Effector CD8-positive, alpha-beta T cell (primary cell): ENCODE data around the gene FAM163B.

ENCODE experiments used
- DNase-seq: peaks from one replicate; lab custom pipeline; 2025; lab: John Stamatoyannopoulos, UW

FAM163B gene

DNA sequence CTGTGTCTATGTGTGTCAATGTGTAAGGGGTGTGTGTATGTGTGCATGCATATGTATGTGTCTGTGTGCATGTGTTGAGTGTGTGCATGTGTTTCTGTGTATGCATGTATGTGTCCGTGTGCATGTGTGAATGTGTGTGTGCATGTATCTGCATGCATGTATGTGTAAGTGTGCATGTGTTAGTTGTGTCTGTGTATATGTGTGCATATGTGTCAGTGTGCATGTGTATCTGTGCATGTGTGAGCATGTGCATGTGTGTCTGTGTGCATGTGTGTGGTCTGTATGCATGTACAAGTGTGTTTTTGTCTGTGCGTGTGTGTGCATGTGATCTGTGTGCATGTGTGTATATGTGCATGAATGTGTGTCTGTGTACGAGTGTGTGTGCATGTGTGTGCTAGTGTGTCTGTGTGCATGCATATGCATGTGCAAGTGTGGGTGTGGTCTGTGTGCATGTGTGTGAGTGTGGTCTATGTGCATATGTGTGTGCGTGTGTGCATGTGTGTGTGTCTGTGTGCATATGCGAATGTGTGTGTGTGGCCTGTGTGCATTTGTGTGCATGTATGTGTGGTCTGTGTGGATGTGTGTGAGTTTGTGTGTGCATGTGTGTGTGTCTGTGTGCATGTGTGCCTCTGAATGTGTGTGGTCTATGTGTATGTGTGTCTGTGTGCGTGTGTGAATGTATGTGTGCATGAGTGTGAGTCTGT is 9.6 kb downstream of the FAM163B start:
- DNase-seq = no peak

- DNase-seq = no peak
These were observed 10.2 kb downstream of the FAM163B start for GRCh38 chr9:133598978-133599377.

- no peak for DNase-seq
These were observed 11.8 kb downstream of the FAM163B start for GRCh38 chr9:133597316-133597957.

DNA sequence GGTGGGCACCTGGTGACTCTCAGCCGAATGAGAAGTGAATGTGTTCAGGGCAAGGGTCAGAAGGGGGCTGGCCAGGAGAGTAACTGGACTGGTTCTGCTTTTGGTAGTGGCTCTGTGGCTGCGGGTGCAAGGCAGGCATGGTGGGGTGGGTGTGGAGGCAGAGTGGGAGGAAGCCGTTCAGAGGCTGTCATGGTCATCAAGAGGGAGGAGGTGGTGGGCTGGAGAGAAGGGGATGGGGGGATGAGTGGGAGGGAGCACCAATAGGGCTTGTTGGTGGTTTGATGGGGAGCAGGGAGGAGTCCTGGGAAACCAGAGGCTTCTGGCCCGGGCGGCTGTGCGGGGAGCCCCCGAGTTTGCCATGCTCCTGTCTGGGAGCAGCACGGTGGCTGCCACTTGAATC is 13.3 kb downstream of the FAM163B start:
- DNase-seq = no peak

DNA sequence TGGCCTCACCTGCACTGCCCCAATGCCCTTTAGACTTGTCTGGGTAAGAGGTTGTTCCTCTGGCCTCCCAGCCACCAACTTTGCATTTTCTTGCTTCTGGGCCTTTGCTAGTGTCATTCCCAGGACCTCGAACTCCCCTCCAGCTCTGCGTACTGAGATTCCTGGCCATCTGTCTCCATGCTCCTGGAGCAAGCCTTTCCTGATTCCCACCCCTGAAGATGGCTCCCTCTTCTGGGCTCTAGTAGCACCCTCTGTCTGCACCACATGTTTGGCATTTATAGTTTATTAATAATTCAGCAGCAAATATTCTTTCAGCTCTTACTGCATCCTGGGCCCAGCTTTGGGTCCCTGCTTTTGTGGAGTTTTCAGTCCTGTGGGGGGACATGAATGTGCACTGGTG is 14.9 kb downstream of the FAM163B start:
- DNase-seq = no peak

DNA sequence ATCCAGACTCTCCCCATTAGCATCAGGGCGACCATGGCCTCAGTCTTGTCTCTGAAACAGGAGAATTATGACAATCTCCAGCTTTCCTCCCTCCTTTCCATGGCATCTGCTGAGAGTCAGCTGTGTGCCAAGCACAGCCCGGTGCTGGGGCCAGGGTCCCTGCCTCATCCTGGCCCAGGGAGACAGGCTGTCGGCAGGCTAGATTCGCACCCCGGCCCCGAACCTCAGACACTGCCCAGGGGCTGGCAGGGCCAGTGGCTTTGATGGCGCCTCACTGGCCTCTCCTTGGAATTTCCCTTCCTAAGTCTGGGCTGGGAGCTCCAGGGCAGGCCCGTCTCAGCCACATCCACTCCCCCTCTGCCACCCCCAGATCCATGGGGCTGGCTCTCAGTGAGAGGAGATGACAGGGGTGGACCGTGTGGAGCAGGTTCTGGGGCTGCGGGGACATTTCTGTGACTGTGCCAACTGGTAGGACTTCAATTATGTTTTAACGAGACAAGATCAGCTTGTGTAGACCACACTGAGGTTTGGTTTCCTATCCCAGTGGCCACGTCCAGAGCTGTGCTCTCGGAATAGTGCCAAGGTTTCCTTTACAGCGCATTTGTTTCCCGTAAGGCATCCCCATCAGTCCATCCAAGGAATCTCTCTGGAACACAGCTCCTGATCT is 15.5 kb downstream of the FAM163B start:
- no peak for DNase-seq

DNA sequence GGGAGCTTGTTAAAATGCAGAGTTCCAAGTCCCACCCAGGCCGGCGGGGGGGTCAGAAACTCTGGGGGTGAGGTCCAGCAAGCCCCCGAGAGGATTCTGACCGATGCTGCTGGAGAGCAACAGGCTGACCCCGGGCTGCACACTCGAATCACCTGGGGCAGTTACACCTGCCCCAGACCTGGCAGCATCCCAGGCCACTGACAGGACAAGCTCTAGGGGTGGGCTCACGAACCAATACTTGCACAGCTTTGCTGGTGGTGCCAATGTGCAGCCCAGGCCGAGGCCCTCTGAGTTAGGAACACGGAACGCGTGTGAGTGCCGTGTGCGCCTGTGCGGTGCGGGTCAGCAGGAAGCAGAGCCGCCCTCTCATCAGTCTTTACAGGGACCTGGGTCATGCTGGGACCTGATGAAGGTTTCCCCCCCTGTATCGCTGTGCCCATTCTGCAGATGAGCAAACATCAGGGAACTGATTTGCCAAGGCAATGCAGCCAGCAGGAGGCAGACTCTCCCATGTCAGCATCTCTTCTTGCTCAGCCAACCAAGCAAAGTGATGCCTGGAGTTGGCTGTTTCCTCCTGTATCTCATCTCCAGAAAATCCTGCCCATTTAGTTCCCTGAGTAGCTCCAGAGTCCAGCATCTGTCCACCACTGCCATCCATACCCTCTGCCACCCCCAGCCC is 16.3 kb downstream of the FAM163B start:
- DNase-seq = no peak

DNA sequence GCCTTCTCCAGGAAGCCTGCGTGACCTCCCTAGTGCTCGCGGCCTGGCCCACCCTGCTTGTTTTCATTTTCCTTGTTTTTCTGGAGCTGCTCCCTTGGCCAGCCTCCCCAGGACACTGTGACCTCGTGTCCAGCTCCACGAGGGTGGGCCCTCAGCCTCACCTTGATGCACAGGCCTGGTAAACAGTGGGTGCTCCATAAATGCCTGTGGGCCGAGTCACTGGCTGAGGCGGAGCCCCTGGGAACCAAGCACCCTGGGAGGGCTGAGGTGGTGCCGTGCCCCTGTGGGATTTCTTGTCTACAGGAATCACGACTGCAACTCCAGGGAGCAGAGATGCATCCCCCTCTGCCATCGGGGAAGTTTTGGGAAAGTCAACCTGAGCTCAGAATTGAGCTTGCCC is 17.2 kb downstream of the FAM163B start:
- no peak for DNase-seq

DNA sequence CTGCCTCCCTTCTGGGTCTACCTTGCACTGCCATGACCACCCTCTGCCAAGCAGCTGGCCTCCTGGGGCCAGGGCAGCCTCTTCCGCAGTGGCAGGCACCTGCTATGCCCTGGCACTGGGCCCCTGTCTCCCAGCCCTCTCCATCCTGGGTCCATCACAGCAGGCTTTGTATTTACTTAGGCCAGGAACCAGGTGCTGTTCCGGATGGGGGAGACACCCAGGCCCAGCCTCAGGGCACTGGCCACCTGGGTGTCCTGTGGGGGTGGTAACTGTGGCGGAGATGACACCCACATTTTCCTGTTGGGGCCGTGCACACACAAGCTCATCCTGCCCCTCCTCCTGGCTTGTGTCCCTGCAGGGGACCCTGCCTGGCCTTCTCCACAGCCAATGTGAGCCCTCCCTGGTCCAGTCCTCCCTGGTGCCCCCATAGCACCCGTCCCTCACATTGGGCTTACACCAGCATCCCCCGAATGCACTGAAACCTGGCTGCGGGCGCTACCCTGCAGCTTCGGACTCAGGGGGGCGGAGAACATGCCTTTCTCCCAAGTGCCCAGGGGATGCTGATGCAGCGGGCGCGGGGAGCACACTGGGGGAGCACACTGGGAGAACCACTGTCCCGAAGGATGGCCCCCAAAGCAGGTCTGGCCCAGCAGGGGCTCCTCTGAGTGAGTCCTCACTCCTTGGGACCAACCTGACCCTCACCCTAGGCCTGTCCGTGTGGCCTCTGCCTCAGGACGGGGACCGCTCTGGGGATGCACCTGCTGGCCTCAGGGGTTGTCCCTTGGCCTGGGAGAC is 17.9 kb downstream of the FAM163B start:
- no peak for DNase-seq

- DNase-seq = no peak
These were observed 18.8 kb downstream of the FAM163B start for GRCh38 chr9:133590231-133590855.

- DNase-seq = peak; percentile 26
These were observed 19.5 kb downstream of the FAM163B start for GRCh38 chr9:133589454-133590227.

- DNase-seq = no peak
These were observed 21.7 kb downstream of the FAM163B start for GRCh38 chr9:133587466-133587865.

GRCh38 chr9:133587051-133587450 is 22.1 kb downstream of the FAM163B start:
- no peak for DNase-seq

DNA sequence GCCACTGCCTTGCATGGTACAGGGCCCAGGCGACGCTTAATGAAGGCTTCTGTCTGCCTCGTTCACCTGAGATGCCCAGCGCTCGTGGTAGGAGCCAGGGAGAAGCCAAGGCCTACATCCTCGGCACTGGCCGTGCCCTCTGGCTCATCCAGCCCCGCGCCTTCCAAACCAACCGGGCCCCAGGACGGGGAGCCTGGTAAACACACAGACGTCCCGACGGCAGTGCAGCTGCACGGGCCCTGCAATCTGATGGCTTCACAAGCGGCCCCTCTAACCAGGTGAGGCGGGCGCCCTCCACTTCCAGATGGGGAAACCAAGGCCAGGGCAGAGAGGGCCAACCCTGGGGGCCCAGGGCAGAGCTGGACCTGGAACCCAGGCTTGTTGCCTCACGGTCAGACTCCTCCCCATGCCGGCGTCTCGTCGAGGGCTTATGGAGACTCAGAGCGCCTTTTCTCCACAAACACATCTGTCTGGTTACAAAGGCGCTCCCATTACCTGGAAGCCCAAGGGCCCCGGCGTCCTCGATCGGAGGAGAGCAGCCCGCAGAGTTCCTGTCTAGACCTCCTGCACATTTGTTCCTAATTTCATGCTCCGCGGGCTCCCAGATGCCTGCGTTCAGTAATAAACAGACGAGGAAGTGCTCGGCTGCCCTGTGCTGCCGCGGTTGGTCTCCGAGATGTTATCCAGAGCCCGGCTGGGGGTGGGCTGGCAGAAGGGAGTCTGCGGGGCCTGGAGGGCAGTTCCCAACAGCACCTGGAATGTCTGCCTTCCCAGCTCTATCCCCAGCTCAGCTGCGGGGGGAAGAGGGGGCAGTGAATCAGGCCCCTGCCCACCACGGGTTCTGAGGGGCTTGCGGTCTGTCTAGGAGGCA is 23.5 kb downstream of the FAM163B start:
- DNase-seq = no peak

DNA sequence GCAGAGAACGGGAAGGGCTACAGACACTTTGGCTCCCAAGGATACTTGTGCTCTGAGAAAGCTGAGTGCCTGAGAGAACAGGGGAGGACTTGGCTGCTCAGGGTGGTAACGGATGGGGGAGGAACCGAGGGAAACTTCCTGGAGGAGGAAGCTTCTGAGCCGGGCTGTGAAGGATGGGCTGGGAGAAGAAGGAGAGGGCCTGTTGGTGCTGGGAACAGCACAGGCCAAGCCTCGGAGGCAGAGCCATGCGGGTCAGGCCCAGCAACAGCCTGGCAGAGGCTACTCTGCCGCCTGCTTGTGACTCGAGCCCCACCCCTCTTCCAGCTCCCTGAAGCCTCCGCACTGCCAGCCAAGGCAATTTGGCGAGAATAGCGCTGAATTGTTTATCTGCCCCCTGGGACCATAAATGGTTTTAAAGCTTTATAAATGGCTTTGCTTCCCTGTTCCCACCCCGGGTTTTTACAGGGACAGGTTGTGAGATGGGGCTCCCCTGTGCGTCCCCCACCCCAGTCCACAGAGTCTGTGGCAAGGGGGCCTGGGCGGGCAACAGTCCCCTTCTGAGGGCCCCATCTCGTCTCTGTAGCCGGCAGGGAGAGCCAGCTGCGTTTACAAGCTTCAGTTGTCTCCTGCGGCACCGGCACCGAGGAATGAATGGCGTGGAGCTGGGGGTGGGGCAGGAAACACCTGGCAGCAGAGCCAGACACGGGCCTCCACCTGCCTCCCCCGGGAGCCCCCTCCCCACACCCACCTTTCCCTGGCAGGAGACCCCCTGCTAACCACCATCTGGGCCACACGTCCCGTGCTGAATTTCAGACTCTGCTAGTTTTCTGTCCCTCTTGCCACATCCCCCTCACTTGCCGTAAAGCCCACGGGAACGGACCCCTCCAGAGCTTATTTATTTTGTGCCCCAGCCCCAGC is 24.4 kb downstream of the FAM163B start:
- no peak for DNase-seq

DNA sequence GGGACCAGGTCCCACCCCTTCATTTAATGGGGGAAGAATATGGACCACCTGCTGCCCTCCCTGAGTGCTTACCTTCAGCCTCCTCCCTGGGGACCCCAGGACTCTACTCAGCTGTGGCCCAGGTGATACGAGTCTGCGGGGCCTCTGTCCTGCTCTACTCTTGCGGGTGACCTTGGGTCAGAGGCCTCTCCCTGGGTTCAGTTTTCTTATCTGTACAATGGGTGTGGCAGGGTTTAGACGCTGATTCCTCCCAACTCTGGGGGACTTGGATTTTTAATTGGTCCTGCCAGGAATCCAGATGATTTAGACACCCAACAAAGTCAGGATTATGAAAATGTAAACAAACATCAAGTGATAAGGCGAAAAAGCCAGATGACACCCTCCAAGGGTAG is 25.0 kb downstream of the FAM163B start:
- DNase-seq = no peak

GRCh38 chr9:133583586-133583985 is 25.6 kb downstream of the FAM163B start:
- no peak for DNase-seq

GRCh38 chr9:133583111-133583510 is 26.1 kb downstream of the FAM163B start:
- DNase-seq = no peak
